Stimulated activated CD8-positive, alpha-beta memory T cell treated with anti-CD3 and anti-CD28 coated beads, Interleukin-12 subunit alpha, Interleukin-12 subunit beta, amount 100 ng/mL, for 4 hours (primary cell): ENCODE results near the gene CDC42BPB.

ENCODE experiments used
- DNase-seq: peaks from one replicate; pipeline ENCODE4 v3.0.0-alpha.2; 2020; ENCODE audit warnings: low read depth

CDC42BPB gene

DNA sequence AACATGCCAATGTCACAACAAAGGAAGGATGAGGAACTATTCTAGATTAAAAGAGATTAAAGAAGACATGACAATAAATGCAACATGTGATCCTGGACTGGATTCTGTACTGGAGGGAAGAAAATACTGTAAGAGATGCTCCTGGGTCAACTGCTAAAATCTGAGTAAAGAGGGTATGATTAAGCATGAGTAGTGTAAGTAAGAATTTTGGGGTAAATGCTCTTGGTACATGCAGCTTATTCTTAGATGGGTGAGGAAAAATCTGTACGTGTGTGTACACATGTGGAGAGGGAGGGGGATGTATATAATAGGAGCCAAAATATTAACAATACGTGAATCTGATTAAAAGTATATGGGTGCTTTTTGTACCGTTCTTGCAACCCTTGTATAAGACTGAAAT is 66.0 kb downstream of the CDC42BPB start:
- DNase-seq: no peak

DNA sequence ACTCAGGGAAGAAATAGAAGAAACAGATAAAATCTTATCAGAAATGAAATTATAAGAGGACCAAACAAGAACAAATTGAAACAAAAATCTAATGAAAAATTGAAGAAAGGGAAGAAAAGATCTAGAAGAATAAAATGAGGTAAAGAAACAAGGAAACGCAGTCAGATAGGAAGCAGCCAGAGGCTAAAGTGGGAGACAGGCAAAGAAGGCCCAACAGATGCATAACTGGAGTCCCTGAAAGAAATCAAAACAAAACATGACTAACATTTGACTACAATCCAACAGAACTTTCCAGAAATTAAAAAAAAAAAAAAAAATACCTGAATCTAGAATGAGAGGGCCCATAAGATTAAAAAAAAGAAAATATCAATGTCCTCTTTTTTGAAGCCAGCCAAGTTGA is 69.3 kb downstream of the CDC42BPB start:
- DNase-seq: no peak

DNA sequence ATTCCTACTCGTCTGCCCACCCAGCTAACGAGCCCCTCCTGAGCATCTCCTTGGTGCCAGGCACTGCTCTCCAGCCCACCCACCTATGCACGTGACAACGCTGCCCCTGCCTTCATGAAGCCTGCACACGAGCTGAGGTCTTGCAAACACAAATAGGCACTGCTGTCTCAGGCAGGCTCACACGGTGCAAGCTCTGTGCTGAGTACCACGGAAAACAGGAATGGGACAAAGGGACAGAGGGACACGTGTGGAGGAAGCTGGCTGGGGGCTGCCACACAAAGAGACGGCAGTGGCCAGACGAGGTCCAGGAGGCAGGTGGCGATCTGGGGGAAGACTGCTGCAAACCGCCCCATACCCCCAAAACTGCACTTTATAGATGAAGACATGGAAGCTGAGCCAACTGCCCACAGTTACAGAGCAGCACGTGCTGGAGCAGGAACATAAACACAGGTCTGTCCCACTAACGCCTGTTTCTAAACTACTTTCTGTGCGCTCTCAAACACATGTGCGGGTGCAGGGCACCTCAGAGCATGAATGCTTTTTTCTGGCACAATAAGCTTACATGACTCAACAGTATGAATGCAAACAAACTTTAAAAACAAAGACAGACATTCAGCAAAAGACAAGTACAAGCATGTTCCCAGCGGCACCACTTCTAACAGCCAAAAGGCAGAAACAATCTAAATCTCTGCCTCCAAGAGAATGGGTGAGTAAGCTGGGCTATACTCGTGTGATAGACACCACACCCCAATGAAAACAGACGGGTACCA is 70.4 kb downstream of the CDC42BPB start:
- no peak for DNase-seq

DNA sequence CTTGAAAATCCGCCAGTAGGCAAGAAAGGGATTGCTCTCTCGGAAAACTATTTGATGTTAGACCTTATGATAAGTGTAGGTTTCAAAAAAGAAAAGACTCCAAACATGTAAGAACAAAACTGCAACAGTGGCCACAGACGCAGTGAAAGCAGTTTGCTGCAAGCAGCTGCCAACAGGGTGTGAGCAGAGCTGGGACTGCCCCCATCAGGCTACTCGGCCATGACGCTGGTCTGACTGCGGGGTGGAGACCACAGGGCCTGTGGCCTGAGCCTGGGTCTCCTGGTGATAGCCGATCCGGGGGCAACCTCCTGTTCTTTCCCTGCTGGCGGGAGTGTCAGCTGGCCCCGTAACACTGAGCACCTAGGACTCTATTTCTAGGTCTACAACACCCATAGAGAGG is 71.7 kb downstream of the CDC42BPB start:
- no peak for DNase-seq

DNA sequence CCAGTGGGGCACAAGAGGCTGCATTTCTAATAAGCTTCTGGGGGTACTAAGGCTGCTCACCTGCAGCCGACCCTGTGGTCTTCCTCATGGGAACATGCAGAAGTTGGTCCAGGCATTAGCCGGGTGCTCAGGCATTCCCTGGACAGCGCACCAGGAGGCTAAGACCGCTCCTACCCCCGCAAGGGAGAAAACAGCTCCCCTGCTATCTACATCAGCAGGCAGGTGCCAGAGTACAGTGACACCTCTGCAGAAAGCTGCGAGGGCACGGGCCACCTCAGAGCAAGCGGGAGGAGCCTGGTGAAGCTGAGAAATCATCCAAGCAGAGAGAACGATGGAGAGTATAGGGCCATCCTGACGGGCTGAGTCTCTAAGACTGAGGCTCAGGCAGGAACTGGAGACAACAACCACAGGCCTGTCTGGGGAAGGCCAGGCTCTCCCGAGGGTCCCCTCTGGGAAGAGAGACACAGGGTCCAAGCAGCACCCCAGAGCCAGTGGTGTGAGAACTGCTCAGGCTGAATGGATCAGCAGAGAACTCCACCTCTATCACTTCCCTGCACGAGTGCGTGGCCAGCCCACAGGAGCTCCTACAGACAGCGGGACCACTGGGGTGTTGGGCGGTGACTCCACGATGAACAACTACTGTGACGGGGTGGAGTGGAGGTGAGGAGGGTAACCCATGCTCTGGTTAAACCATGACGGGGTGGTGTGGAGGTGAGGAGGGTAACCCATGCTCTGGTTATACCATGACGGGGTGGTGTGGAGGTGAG is 72.8 kb downstream of the CDC42BPB start:
- DNase-seq: no peak

DNA sequence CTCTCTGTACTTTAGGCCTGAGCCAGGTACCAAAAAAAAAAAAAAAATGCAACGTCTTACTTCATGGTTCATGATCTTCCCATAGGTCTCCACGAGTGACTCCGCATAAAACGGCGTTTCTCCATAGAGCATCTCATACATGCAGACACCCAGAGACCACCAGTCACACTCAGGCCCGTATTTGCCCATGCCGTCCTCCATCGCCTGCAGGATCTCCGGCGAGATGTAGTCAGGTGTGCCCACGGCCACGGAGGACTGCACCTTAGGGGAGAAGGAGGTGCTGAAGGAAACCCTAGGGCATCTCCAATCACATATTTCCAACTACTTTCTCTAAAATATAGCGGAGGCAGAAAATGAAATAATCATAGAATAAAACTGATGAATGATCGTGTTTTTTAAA is 73.9 kb downstream of the CDC42BPB start:
- DNase-seq: no peak

DNA sequence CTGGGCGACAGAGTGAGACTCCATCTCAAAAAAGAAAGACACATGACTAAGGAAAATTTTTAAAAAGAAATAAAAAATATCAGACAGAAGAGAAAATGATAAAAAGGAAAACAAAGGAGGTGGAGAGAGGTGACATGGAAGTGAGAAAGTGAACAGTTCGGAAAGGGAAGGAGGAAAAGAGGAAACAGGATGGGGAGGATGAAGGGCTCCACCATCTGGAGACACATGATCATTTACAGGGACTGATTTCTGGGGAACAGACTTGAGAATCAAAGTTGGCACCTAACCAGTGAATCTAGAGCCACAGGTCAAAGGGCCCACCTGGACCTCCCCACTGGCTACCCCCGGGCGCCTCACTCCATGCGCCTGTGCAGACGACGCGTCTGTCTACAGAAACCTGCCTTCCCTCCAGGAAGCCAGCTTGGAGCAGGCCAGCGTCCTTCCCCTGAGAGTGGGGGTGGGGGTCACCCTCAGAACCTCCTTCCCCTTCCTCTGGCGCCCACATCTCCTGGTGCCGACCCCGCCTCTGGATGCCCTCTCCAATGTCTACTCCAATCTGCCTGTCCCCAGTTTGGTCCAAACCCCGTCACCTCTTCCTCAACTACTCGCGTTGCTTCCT is 74.4 kb downstream of the CDC42BPB start:
- no peak for DNase-seq

DNA sequence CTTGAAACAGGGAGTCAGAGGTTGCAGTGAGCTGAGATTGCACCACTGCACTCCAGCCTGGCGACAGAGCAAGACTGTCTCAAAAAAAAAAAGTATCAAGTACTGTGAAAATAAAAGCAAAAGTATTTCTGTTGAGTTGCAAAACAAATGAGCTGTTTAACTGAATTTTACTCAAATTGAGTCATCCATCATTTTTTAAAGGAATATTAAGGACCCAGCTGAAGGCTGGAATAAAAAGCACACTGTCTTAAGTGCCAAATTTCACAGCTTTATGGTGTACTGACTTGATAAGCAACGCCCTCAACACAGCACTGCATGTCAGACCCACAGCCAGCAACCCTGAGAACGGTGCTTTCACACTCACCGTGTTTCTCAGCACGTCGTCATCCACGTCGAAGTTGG is 76.9 kb downstream of the CDC42BPB start:
- no peak for DNase-seq

DNA sequence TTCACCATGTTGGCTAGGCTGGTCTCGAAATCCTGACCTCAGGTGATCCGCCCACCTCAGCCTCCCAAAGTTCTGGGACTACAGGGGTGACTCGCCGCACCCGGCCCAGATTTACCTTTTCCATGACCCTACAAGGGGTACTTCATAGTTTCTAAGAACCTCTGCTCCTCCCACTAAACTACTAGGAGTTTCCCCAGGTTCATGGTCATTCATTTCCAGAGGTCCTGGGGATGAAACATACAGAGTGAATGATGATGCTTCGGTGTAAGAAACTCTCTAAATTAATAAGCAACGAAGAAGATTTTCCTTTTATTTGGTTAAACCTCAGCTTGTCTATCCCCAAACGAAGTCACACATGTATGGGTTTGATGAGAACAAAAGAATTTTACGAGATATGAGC is 77.9 kb downstream of the CDC42BPB start:
- no peak for DNase-seq

DNA sequence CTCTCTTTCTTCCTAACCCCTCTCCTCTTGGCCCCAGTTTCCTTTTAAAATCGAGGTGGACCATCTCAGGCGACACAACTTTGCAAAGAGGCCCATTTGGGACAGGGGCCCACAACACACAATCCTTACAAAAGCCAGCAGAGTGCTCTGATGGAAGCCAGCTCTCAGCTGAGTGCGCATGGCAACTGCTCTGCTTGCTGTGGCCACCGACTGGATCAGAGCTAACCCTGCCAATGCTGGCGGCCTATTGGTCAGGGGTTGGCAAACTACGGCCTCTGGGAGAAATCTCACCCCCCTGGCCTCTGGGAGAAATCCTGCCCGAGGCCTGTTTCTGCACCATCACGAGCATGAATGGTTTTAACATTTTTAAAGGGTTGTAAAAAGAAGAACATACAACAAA is 79.9 kb downstream of the CDC42BPB start:
- no peak for DNase-seq

DNA sequence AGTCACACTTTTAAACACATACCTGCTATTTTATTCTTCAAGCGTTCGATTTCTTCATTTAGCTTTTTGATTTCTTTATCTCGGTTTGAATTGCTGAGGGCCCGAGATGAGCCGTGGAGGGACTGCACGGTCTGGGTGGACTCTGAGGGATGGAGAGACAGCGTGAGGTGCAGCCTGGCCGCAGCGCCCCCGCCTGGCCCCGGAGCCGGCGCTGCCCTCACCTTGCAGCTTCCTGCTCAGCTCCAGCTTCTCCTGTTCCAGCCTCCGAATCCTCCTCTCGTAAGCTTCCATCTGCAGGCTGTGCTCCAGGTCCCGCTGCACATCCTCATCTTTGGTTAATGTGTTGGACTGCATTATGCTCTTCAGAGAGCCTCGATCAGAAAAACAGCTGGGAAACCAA is 81.7 kb downstream of the CDC42BPB start:
- no peak for DNase-seq

DNA sequence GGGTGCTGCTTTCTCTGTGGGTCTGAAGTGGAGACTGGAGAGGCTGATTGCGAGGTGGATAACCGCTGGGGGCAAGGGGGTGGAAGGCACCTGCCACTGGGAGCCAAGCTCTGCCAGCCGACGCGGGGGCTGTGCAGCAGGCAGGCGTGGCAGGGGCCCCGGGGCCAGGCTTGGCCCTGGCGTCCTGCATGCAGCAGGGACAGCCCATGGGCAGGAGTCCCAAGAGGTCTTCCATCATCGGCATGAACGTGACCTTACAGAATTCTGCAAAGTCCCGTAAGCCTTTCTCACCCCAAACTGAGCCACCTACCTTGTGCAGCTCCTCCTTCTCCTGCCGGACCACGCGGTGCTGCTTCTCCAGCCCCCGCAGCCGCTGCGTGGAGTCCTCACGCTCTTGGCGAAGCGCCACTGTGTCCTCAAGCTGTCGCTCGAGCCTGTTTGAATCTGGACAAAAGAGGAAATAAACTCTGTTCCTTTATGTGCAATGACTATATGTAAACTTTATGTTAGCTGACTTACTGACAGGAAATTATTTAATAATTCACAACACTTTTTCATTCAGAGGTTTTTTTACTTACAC is 83.6 kb downstream of the CDC42BPB start:
- DNase-seq: no peak

DNA sequence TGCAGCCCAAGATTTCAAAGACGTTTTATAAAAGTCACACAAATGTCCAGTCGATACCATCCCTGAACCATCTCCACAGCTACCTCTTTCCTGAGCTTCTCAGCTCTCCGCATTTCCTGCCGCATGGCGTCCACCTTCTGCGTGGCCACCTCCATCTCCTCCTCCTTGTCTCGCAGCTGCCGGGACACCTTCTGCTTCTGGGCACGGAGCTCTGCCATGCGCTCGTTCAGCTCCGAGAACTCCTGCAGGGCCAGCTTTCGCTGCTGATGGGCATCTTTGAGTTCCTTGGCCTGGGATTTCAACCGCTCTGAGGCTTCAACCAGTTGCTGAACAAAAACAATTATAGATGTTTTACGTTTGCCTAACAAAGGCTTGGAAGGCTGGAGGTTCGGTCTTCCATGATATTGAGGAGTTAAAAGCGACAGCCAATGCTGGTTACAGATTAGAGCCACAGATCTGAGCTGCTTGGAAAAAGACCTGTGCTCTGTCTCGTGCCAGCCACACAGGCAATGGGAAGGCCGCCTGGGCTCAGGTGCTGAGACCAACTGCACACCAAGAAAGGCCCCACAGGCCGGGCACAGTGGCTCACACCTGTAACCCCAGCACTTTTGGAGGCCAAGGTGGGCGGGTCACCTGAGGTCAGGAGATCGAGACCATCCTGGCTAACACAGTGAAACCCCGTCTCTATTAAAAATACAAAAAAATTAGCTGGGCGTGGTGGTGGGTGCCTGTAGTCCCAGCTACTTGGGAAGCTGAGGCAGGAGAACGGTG is 85.3 kb downstream of the CDC42BPB start:
- no peak for DNase-seq

DNA sequence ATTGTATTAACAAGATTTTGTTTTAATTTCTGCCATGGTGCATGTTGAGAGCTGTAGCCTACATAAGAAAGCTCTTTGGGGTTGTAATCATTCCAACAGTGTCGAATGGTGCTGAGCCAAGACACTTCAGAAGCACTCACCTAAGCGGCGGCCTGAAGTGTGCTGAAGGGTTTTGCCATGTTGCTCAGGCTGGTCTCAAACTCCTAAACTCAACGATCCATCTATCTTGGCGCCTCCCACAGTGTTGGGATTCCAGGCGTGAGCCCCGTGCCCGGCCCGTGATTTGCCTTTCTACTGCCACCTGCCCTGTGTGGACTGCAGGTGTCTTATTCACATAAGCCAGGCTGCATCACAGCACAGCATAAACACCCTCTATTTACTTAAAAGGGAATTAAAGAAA is 86.0 kb downstream of the CDC42BPB start:
- DNase-seq: no peak

DNA sequence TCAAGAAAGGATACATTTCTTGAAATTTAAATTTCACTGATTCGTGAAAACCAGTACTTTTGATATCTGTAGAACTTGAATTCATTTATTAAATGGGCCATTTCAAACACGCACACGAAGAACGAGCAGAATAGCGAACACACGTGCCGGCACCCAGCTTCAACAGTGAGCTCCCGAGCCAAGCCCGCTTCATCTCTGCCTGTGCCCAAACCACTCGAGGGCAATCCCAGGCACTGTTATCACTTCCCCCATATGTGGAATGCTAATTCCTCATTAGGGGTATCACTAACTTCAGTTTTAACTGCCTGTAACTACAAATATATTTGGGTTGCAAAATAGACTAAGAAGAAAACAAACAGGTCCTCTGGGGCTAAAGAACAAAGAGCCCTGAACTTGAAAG is 86.9 kb downstream of the CDC42BPB start:
- no peak for DNase-seq

DNA sequence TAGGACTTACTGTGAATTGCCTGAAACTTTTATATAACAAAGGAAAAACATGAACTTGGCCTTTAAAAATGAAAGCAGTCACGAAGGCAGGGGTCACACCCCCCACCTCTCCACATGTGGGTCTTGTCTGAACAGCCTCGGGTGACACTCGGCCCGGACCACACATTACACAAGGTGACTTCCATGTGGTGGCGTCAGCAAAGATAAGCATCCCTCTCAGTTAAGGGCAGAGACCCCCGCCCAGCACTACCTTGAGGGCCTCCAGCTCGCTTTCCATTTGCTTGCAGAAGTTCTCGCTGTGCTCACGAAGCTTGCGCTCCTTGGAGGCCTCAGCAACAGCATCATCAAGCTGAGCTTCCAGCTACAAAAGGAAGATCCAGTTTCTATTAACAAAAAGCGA is 87.4 kb downstream of the CDC42BPB start:
- no peak for DNase-seq

DNA sequence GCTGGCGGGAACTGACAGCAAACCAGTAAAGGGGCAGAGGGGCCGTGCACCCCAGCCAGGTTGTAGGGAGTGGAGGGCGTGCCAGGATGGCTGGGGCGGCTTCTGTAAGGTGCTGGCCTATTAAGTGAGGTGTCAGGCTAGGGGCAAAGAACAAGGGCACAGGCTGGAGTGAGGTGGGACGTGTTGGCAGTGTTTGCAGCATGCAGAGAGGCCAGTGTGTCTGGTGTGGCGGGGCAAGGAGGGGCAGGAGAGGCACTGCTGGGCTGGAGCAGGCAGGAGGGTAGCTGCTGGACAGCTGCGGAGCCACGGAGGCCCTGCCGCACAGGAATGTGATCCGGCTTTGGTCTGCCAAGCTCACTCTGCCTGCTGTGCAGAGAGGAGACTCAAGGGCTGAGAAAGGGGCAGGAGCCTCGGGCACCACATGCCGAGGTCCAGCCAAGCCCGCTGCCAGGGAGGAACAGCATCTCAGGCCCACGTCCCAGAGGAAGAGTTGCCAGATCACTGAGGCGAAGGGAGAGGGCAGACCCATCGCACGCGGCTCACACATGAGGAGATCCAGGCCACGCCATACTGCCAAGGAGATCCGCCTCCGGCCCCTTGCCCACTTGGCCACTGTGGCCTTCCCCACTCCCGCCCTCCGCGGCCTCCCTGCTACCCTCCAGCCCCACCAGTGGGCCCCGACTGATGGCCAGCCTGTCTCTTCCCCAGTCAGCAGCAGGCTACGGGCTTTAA is 88.1 kb downstream of the CDC42BPB start:
- DNase-seq: no peak

DNA sequence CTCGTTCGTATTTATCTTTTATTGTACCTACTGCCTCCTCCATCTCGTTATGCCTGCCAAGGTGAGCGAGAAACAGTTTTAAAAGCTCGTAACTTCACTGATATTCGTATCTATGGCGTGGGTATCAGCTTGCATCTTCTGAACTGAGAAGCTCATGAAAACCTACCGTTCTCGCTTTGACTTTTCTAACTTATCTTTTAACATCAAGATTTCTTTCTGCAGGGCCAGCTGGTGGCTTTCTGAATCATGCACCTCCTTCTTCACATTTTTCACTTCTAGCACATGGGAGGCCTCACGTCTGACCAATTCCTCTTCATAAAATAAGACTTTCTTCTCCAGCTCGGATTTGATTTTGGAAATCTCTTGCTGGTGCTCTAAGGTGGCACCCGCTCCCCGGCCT is 89.0 kb downstream of the CDC42BPB start:
- DNase-seq: no peak

DNA sequence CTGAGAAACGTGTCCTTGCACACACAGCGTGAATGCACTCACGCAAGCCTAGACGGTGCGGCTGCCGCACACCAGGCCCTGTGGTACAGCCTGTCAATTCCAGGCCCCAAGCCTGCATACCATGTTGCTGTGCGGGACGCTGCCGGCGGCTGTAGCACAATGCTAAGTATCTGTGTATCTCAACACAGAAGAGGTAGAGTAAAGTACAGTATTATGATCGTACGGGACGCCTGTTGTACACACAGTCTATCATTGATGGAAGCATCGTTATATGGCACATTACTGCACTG is 89.9 kb downstream of the CDC42BPB start:
- no peak for DNase-seq

DNA sequence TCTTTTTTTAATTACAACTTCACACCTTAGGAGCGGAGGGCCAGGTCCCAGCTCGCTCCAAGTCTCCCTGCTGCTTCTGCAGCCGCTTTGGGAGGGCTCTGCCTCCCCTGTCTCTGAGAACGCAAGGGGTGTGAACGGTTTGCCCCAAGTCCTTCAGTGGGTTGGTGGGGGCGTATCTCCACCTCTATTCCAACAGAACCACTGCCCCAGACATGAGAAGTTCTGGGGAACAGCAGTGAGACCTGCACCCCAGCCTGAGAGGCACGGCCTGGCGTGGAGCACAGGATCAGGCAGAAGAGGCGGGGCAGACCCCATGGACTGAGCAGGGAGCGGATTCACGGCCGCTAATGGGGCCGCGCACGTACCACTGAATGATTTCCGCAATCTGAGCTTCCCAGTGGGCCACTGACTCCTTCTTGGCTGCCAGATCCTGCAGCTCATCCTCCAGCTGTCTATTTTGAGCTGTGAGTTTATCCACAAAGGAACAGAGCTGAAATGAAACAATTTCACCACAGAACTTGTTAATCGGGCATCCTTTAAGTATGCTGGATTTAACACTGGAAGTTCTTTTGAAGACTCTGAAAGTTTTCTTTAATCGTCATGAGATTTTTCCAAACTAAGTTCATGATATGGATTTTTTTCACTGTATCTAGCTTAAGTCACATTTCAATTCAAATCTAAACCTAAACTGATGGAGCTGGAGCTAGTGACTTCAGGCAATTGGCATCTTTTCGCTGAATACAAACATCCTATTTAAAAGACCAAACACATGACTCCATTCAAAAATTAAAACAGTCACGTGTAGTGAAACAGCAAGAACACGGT is 90.5 kb downstream of the CDC42BPB start:
- no peak for DNase-seq
